Stimulated activated CD4-positive, alpha-beta T cell treated with anti-CD3 and anti-CD28 coated beads, Interleukin-12 subunit alpha, Interleukin-12 subunit beta, amount 100 ng/mL, for 48 hours (primary cell): ENCODE measurements around the gene TRABD2B.

Source experiments
- DNase-seq, 3 donors: peaks; one replicate each; pipeline ENCODE4 v3.0.0-alpha.2; 2020; ENCODE audit warnings: low read depth in 2 of 3, low spot score in 1 of 3

The TRABD2B gene

DNA sequence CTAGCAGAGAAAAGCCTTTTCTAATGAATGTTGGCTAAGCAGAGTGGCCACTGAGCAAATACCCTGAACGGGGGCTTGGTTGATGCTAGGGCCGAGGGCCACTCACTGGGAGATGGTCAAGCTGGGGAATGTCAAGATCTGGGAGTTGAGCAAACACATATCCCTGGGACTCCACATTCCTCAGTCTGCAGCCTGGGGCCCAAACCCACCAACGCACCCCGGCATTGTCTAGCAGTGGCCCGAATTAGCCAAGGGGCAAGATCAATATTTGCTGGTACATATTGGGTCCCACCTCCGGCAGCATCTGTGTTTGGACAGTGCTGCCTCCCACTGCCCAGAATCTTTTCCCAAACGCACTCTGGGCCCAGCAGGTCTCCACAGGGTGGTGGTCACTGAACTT lies 144.1 kb downstream of the TRABD2B start:
- no peak for DNase-seq

DNA sequence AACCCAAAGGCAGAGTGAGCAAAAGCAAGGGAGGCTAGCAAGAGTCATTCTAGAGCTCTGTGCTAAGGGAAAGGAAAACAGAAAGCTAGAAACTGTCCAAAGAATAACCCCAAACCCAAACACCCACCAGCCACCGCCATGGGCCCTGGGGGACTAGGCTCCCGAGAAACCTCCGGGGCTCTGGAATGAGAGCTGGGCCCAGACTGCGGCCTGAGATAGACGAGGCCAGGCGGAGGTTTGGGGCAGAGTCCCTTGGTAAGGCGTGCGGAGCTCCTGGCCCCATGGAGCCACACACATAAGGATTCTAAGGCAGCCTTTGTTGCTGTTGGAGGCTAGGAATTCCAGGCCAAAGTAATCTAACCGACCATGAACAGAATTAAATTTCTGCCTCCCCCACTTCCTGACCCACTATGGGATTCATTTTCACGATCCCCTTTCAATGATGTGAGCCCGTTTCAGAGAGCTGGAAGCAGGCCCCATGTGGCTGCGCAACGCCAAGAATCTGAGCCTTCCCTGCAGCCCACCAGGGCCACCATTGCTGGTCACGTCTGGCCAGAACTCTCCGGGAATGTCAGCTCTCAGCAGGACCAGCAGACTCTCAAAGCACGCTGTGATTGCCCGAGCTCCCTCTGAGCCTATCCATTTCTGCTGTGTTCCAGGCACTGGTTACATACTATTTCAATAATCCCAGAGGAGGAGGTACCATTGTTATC lies 145.0 kb downstream of the TRABD2B start:
- no peak for DNase-seq

- DNase-seq: no peak
Observed at GRCh38 chr1:47850451-47850850, 146.7 kb downstream of the TRABD2B start.

DNA sequence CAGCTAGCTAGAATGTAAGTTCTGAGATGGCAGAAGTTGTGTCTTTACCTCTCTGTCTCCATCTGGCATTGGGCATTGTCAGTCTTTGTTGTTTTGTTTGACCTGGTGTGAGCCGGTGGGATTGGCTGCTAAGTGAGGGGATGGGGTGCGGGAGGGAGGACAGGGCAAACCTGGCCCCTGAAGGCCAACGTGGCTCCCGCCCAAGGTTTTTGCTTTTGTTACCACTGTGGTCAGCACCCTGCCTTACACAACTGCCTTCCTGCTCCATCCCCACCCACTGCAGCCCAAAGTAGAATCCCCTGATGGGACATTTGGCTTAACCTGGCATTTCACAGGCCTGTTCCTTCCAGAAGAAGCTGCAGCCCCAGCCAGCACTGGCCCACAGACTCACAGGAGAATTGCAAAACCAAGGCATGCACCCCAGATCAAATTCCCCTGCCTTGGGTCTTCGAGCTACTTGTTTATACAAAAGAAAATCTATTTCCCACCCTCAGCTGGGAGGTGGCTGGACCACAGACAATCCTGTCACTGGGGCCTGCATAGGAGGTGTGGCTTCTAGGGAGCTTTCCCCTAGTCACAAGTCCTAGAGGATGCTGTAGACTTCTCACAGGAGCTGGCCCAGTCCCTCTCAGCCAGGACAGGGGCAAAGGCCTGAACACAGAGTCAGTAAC lies 147.5 kb downstream of the TRABD2B start:
- DNase-seq: no peak

DNA sequence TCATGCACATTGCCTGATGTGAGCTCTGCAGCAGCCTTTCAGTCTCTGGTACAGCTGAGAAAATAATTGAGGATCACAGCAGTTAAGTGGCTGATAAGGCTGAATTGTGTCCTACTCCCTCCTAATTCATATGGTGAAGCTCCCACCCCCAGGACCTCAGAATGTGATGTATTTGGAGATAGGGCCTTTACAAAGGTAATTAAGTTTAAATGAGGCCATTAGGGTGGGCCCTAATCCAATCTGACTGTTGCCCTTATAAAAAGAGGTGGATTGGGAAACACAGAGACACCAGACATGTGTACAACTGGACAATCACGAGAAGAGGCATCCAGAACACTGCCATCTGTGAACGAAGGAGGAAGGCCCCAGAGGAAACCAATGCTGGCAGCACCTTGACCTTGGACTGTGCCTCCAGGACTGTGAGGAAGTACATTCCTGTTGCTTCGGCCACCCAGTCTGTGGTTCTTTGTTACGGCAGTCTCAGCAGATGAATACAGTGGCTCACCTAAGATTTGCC lies 148.1 kb downstream of the TRABD2B start:
- no peak for DNase-seq

- no peak for DNase-seq
Observed at GRCh38 chr1:47847763-47848162, 149.4 kb downstream of the TRABD2B start.

- DNase-seq: no peak
Observed at GRCh38 chr1:47844558-47844955, 152.6 kb downstream of the TRABD2B start.

GRCh38 chr1:47843781-47844557 lies 153.2 kb downstream of the TRABD2B start:
- DNase-seq: no peak

DNA sequence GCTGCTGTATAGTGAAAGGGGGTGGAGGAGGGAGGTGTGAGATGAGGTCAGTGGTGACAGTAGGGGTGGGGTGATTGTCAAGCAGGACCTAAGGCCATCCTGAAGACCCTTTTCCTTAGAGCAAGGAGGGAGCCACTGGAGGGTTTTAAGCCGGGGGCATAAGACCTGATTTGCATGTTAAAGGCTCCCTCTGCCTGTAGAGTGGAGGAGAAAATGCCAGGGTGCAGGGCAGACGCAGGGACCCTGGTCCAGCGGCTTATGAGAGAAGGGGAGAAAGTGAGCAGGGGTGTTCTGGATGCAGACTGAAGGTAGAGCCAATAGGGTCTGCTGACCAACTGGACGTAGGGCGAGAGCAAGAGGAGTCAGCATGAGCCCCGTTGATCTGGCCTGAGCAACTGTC lies 154.1 kb downstream of the TRABD2B start:
- DNase-seq: no peak

DNA sequence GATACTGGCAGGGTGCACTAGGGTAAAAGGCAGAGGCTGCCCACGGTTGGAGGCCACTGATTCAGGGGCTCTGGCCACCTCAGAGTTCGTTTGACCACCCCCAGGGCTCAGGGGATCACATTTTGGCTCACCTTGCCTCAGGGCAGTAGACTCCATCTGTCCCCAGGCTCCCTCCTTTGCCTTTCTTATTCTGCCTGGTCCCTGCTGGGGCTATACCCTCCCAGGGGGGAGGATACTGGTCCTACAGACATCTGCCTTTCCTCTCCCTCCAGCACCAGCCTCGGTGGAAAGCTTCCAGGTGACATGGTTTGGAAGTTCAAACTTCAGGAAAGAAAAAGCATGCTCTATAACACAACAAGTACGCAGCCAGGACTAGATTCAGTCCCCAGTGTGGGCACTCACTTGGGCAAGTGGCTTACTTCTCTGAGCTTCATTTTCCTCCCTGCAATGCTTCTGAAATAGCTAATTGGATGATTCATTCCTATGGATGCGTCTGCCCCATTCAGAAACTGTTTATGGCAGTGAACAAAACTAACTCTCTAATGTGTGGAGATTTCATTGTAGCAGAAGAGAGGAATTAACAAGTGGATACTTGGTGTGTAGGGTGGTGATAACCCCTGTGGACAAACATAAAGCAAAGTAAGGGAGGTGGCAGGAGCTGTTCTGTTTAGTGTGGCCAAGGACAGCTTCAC lies 154.8 kb downstream of the TRABD2B start:
- no peak for DNase-seq

DNA sequence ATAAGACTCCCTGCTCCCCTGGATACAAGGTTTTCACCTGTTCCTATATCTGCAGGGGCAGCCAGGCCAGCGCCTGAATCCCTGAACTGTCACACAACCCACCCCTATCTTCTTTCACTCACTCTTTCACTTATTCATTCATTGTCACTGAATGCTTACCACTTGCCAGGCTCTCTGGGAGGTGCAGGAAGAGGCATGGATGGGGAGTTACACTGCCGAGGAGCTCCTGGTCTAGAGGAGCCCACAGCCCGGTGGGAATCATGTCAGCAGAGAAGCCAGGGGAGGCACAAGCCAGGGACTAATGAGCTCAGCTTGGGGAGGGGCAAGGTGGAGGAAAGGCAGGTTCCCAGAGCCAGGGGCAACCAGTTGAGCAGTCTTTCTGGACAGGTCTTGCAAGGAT lies 155.8 kb downstream of the TRABD2B start:
- DNase-seq: no peak

- no peak for DNase-seq
Observed at GRCh38 chr1:47840393-47841190, 156.6 kb downstream of the TRABD2B start.

GRCh38 chr1:47839433-47839760 lies 157.8 kb downstream of the TRABD2B start:
- DNase-seq: no peak

DNA sequence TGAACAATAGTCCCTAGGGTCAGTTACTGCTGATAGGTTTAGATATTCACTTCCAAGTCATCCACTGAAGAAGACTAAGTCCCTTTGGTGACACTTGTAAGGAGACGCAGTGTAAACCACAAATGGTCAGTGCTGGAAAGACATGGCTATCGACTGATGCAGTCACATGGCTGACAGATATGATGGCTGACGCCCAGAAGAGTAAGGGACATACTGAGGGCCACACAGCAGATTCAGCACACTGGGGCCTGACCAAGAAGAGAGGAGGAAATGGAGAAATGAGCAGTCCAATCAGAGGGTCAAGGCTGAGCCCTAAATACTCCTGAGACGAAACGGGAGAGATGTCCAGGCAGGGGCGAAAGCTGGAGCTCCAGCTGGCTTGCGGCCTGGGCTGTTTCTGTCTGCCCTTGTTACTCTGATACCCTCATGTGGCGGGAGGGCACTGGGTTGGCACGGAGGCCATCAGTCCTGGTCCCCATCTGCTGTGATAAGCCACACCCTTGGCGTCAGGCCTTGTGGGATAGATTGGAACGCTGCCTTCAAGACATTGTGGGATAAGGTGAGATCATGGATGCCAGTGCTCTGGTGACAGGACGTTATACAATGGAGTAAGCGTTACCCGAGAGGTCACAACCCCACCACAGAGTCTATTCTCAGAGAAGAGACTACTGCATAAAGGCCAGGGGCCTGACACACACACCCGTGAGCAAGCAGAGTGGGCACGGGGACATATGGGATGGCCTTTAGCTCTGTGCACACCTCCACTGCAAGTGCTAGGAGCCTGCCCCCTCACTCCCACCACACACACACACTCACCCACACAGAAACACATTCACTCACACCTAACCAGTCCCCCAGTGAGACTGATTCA lies 158.4 kb downstream of the TRABD2B start:
- no peak for DNase-seq

- DNase-seq: no peak
Observed at GRCh38 chr1:47837866-47838561, 159.2 kb downstream of the TRABD2B start.

DNA sequence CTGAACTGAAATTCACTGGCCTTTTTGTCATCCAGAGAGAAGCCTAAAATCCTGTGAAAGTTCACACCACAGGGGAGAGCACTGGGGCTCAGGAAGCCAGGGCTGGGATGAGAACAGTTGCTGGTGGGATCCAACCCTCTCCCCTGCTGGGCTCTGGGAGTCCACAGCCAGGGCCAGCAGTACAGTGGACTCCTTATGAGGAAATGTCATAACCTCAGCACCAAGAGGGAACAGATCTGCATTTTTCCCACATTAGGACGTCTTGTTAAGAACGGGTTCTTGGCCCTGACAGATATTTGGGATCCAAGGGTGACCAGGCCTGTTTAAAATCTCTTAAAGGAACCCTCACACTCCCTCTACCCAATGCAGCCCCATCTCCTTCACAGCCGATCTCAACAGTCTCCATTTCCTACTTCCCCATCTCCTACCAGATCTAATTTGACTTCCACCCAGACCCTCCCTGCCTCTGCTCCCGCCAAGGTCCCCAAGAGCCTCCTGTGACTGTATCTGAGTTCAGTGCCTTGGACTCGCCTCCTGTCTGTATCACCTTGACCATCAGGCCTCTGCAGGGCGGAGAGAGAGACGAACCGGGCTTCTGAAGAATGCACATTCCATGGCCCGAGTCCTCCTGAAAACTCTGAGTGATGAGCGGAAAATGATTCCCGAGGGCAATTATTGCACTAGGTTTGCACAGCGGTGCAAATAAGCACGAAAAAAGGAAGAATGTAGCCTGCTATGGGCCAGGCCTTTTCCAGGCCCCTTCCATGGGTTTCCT lies 159.9 kb downstream of the TRABD2B start:
- DNase-seq: no peak

DNA sequence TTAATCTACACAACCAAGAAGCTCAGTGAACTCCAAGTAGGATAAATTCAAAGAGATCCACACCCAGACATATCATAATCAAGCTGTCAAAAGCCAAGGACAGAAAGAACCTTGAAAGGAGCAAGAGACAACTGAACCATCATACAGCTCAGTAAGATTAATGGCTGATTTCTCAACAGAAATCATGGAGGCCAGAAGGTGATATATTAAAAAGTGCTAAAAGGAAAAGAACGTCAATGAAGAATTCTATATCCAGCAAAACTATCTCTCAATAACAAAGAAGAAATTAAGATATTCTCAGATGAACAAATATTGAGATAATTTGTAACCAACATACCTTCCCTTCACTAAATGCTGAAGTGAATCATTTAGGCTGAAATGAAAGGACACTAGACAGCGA lies 161.8 kb downstream of the TRABD2B start:
- no peak for DNase-seq

DNA sequence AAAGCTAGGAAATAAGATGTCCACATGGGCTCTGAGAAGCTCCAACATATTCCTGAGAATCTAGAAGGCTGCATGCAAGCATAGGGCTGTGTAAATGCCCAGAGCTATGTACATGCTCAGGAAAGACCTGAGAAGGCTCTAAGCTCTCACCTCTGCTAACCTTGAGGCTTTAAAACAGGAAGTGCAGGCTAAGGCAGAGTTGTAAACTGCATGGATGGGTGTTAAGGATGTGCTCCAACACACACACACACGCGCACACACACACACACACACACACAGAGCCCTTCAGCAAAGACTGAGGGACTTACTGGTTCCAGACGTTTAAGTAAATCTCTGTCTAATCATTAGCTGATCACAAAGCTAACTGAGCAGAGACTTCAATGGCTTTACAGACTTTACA lies 162.9 kb downstream of the TRABD2B start:
- DNase-seq: no peak
